Femur (tissue), 1 donor: ENCODE data around the gene GZMM.

ENCODE experiments used
- DNase-seq: peaks from one replicate; pipeline ENCODE4 v3.0.0-alpha.2; 2017

The GZMM gene

DNA sequence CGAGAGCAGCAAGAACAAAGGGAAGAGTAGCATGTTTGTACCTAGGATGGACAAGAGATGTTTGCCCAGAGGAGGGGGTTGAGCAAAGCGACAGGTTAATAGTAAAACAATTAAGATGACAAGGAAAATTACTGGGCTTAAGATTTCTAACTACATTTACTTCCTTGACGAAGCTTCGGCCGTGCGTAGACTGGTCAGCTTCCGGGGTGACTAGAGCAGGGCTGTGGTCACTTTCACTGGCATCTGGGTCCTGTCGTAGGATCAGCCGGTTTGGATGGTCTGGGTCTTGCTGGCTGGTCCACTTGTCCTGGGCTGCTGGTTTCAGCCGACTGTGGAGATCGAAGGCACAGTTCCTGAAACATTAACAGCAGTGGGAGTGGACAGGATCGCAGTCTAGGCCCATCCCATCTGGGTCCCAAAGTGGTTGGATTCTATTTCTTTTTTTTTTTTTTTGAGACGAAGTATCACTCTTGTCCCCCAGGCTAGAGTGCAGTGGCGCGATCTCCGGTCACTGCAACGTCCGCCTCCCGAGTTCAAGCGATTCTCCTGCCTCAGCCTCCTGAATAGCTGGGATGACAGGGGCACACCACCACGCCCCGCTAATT lies 23.5 kb downstream of the GZMM start:
- no peak for DNase-seq

DNA sequence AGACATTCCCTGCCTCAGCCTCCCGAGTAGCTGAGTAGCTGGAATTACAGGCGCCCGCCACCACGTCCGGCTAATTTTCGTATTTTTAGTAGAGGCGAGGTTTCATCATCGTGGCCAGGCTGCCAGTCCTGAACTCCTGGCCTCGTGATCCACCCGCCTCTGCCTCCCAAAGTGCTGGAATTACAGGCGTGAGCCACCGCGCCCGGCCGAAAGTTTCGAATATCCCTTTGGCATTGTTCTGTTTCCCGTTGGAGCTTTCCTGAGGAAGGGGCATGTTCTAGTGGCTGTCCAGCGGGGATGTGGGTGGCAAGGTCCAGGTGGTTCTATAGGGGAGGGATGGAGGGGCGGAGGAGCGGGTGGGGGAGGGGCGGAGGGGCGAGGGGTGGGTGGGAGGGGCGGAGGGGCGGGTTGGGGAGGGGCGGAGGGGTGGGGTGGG lies 26.4 kb downstream of the GZMM start:
- DNase-seq, result no peak

DNA sequence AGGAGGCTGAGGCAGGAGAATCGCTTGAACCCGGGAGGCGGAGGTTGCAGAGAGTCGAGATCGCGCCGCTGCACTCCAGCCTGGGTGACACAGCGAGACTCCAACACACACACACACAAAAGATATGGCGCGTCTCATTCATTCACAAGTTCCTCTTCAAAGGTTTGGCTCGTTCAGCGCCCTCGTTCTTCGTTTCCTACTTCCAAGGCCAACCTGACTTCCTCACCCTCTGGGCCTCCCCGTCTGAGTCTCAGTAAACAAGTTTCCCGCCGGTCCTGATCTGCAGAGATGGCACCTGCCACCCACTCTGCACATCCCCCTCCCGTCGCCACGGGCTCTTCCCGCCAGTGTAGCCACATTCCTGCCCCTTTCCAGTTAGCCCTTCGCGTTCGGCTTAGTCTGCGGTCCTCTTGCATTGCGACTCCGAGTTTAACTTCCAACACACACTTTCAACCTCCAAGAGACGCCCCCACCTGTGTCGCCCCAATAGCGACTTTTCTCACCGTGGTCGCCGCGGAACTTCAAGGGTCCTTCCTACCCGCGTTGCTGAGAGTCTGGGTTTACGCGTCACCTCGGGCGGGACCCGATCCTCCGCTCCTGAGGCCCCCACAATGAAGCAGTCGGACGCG lies 27.2 kb downstream of the GZMM start:
- peak; percentile 56 for DNase-seq

DNA sequence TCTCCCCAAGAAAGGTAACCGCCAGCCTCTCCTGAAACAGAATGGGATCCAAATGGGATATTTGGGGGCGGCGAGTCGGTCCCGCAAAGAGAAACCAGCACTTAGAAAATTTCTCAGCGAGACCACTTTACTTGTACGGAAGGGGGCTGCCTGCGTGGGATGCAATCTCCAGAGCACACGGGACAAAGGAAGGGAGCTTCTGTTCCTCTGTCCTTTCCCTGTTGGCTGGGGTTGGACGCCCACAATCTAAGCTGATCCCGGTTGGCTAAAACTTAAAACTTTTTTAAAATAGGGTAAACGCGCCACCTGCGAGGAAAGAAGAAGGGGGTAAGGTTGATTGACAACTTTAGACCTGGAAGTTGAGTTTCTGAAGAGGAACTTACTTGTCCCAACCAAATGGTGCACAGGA lies 27.7 kb downstream of the GZMM start:
- DNase-seq, result no peak

DNA sequence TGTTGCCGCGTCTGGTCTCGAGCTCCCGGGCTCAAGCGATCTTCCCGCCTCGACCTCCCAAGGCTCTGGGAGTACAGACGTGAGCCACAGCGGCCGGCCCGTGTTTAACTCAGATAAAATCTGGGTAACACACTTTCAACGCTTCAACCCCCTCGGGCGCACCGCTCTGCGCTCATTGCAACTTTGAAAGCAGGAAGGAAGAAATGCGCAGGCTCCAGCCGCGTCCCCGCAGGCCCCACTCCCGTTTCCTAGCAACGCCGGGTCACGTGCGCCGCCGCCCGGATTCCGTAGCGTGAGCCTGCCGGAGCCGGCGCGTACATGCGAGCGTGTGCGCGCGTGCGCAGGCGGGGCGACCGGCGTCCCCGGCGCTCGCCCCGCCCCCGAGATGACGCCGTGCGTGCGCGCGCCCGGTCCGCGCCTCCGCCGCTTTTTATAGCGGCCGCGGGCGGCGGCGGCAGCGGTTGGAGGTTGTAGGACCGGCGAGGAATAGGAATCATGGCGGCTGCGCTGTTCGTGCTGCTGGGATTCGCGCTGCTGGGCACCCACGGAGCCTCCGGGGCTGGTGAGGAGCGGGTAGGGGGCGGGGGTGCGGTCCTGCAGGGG lies 28.4 kb downstream of the GZMM start, which contains the start of gene BSG:
Gene BSG (plus strand): TSS at position 457 of the 603 bp plus-strand sequence. CDS start 39 bp downstream, at position 496.
- DNase-seq, result peak; percentile 99

DNA sequence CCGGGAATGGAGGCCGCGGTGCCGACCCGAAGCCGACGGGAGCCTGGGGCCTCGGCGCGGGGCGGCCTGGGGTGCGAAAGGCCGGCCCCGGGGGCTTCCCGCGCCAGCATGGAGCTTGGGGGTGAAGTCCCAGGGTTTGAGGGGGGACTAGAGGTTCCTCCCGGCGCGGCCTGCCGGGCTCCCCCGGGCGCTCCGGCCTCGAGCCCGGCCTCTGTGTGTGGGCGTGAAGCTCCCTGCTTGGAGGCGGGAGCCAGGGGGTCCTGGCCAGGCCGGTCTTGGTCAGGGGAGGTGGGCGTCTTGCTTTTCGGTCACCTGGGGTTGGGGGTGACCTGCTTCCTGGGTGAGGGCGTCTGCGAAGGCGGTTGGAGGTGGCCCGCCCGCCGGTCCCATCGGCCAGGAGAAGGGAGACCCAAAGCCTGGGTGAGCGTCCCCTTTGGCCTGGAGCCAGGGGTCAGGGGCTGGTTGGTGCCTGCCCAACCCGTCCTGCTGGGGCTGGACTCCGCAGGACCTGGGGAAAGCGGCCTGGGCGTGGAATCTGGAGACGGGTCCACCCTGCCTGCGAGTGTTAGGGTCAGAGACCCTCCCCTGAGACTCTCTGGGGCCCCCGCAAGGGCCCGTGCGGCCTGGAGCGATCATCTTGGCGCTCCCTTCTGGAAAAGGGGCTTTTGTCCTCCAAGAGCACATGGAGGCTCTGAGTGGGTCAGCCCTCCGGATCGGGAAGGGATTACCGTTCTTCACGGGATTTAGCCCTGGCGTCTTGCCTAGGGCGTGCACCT lies 29.1 kb downstream of the GZMM start:
- peak; percentile 73 for DNase-seq

DNA sequence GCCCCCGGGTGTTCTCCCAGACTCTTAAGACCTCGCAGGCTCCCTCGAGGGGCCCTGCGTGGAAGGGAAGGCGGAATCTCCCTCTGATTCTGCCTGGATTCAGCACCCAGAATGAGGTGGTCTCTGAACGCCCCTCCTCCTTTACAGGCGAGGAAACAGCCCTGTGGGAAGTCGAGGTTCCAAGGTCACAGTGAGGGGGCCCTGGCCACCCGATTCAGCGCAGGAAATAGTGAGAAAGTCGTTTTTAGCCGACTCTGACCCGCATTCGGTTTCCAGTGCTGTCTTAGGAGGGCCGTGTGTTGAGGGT lies 29.6 kb downstream of the GZMM start:
- DNase-seq, result no peak

DNA sequence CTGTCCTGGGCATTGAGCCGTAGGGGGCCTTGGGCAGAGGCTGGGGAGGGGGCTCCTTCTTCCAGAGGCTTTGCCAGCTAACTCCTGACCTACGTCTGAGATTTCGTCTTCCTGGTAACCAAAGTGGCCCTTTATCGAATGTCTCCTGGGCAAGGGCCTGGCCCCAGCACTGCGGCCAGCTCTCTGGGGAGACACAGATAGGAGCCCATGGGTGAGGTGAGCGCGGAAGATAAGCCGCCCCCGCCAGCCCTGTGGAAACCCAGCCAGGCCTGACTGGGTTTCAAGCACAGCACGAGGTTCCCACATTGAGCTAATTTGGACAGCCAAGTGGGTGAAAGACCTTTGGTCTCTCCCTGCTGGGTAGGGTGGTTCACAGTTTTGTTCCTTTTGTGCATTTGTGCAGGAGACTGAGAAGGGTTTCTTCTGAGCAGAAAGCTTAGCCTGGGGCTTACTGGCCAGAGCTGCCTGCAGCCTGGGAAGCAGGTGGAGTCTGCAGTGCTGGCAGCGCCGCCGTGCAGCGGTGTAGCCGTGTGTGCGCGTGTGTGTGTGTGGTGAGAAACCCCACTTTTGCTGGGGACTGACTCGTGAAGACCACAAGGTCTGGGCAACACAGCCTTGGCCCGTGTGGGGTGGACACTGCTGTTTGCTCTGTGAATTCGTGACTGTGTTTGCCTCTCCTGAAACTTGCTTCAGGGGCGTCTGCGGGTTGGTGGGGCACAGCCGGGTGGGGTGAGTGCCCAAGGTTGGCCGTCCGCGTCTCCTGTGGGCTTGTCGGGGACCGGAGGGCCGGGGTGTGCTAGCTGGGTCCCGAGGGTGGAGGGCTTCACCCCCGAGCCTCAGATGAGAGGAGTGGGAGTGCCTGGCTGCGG lies 31.0 kb downstream of the GZMM start:
- no peak for DNase-seq

DNA sequence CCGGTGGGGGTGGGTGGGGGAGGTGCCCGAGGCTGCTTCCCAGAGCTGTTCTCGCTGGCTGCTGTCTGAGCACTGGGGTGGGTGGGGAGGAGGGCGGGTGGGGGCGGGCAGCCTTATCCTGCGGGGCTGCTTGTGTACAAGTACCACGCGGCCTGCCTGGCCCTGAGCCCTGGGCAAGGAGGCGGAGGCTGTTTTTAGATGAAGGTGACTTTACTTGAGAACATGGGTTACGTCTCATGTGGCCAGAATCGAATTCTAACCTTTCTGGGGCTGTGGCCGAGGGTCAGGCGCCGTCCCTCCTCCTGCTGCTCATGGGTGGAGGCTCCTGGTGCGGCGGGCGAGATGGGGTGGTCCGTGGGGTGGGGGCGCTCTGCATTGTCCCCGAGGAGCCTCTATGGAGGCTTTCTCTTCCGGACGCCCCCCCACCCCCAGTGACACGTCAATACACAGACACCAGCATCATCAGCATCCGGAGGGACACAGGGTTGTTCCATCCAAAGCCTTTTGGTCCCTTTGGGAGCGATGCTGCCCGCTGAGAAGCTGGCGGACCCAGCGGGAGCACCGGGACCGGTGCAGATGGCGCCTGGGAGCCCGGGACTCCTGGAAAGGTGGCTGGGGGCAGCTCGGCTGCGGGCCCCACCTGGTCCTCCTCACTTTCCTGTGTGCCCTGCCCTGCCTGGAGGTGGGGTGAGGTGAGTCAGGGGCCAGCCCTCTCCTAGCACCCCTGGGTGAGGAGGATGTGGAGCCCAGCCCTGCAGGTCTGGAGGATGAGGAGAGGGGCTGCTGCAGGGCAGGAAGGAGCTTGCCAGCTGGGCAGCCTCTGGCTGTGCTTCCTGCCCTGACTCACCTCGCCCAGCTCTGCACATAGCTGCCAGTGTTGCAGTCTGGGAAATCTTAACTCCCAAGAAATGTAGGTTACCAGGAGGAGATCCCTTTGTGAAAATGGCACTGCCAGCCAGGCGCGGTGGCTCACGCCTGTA lies 32.0 kb downstream of the GZMM start:
- peak; percentile 55 for DNase-seq

DNA sequence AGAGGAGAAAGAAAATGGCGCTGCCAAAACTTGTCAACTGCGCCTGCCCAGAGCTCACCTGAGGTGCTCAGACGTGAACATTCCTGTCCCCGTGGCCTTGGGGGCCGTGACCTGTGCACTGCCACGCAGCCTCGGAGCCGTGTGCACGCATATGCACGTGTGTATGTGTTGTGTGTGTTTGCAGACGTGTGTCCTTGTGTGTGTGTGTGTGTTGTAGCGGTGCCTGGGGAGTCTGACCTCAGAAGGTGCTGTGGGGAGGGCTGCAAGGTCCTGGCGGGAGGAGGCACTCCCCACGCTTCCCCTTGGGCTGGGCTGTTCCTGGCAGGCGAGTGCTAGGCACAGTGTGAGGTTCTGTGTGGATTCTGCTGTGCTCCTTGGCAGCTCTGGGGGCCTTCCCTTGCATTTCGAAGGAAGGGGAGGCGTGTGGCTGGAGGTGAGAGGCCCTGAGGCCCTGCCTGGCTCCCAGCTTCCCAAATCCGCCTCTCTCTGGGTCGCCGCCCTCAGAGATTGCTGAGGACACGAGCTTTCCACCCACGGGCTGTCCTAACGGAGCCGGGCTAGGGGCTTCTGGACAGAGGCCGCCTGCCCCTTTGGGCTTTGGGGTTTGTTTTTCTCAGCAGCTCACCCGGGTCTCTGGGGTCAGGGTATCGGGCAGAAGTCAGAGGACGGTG lies 33.0 kb downstream of the GZMM start:
- no peak for DNase-seq

DNA sequence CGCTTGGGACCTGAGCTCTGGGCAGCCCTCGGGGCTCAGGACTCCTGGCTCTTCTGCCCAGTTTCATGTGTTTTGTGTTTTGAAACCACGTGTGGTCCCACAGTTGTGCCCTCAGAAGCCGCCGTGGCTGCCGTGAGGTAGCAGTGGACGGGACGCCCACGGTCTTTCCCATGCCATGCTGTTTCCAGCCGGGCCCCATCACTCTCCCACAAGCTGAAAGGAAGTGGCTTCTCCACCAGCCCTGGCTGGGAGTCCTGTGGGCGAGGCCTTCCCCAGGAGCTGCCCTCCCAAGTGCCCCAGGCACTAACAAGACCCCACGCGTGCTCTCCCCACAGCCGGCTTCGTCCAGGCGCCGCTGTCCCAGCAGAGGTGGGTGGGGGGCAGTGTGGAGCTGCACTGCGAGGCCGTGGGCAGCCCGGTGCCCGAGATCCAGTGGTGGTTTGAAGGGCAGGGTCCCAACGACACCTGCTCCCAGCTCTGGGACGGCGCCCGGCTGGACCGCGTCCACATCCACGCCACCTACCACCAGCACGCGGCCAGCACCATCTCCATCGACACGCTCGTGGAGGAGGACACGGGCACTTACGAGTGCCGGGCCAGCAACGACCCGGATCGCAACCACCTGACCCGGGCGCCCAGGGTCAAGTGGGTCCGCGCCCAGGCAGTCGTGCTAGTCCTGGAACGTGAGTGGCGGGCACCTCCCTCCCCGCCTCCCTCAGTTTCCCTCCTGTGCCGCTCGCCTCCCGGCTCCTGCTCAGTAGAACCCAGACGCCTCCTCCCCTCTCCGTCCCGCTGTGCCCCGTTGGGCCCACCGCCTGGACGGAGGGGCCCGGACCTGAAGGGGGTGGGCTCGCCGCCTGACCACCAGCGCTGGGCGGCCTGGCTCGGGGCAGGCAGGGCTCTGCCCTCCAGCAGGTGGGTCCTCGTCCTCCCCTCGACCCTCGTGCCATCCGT lies 33.9 kb downstream of the GZMM start:
- DNase-seq, result no peak

DNA sequence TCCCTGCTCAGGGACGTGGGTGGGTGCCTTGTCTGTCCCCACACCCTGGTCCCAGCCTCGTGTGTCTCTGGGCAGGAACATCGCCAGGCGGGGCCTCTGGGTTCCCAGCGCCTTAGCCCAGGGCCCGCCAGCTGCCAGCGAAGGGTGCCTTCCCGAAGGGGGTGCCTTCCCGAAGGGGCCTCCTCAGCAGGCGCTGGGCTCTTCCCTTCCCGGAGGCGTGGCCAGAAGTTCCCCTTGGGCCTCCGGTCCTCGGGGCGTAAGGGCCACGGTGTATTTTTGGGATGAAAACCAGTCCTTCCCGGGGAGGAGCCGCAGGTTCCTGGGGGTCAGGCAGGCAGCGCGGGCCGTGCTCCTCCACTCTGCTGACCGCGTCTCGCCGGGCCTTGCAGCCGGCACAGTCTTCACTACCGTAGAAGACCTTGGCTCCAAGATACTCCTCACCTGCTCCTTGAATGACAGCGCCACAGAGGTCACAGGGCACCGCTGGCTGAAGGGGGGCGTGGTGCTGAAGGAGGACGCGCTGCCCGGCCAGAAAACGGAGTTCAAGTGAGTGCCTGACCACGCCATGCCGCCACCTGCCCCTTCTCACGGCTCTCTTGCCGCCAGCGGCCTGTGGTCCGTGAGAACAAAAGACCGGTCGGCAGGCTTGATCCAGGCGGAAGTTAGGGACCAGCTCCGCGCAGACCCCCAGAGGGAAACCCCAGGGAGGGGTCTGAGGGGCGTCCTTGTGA lies 35.4 kb downstream of the GZMM start:
- no peak for DNase-seq

DNA sequence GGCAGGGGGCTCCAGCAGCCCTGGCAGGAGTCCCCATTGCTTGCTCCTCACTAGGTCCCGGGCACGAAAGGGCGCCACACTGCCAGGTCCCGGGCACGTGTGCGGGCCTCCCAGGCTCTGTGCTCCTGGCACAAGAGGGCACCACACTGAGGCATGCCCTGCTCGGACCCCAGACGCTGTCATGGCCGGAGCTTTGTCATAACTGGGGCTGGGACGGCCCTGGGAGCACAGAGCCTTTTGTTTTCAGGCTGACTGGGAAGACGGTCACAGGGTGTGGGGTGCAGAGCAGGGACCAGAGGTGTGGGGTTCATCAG lies 35.9 kb downstream of the GZMM start:
- DNase-seq, result no peak

DNA sequence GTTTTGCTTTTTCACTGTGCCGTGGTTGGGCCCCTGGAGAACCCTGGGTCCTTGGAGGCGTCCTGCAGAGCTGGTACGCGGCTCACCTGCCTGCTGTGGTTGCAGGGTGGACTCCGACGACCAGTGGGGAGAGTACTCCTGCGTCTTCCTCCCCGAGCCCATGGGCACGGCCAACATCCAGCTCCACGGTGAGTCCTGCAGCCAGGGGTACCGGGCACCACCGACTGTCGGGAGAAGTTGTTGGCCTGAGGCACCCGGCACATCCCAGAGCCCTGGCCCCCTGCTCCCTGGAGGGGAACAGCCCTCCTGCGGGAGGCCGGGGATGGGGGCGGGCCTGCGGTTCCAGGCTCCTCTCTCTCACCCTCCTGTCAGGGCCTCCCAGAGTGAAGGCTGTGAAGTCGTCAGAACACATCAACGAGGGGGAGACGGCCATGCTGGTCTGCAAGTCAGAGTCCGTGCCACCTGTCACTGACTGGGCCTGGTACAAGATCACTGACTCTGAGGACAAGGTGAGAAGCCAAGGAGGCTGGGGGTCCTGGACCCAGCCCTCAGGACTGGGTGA lies 36.5 kb downstream of the GZMM start:
- no peak for DNase-seq

DNA sequence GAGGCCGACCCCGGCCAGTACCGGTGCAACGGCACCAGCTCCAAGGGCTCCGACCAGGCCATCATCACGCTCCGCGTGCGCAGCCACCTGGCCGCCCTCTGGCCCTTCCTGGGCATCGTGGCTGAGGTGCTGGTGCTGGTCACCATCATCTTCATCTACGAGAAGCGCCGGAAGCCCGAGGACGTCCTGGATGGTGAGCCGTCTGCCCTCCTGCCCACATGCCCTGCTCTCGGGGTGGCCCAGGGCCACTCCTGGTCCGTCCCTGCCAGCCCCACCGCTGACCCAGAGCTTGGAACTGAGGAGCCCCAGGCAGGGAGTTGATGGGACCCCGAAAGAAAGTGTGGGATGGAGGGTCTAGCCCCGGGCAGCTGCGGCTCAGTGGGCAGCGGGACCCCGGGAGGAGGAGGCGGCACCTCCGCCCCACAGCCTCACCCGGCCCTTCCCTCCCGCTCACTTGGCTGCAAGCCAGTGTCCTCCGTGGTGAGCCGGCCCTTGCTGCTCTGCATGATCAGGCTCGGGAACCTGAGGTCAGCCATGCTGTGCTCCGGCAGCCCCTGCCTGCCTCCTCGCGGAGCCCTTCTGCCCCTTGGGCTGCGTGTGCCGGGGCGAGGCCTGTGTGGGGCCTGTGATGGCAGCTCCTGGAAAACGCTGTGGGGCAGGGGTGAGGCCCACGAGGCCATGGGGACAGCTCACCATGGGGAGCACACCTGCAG lies 37.7 kb downstream of the GZMM start:
- no peak for DNase-seq

DNA sequence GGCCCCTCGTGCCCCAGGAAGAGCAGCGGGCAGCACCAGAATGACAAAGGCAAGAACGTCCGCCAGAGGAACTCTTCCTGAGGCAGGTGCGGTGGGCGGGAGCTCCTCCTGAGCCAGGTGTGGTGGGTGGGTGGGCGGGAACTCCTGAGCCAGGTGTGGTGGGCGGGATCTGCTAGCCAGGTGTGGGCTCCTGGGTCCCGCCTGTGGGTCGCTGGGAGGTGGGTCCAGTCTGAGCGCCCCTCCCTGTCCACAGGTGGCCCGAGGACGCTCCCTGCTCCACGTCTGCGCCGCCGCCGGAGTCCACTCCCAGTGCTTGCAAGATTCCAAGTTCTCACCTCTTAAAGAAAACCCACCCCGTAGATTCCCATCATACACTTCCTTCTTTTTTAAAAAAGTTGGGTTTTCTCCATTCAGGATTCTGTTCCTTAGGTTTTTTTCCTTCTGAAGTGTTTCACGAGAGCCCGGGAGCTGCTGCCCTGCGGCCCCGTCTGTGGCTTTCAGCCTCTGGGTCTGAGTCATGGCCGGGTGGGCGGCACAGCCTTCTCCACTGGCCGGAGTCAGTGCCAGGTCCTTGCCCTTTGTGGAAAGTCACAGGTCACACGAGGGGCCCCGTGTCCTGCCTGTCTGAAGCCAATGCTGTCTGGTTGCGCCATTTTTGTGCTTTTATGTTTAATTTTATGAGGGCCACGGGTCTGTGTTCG lies 38.8 kb downstream of the GZMM start:
- DNase-seq, result no peak

DNA sequence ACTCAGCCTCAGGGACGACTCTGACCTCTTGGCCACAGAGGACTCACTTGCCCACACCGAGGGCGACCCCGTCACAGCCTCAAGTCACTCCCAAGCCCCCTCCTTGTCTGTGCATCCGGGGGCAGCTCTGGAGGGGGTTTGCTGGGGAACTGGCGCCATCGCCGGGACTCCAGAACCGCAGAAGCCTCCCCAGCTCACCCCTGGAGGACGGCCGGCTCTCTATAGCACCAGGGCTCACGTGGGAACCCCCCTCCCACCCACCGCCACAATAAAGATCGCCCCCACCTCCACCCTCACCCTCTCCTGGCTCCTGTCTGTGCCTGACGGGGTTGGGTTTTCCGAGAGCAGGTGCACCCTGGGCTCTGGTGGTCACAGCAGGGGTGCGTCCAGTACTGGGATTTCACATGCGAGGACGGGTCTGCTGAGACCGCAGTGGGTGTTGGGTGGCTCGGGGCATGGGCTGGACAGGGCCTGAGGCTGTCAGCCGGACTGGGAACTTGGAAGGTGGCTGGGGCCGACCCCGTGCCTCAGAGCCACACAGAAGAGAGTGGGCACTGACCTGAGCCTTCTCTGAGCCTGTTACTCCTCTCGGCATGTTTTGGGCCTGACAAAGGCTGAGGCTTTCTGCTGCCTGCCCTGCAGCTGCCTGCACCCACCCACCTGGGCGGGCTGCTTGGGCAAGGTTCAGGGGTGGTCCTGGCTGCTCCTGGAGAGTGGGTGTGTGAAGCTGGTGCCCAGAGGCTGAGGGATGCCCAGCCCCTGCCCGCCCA lies 39.5 kb downstream of the GZMM start:
- no peak for DNase-seq
